IMR-90 (cell line): ENCODE results near the gene D2HGDH. TPM values are rescaled to one million over a fixed set of nuclear protein-coding genes. Genes with fewer than 3 reads are reported as not detected.

Experiments
- ATAC-seq: fragments of 200-7000 bp; cut with Tn5 transposase; 2 replicates; pipeline ENCODE4 v1.9.1; 2020; ENCODE audit warnings: low read depth, mild to moderate bottlenecking, moderate library complexity
- BruUV-seq: library from RNA; stranded (reverse); fragments of 400-500 nt; replicated peaks from 2 replicates; lab custom pipeline; 2021; lab: Mats Ljungman, UMichigan
- CTCF ChIA-PET: fragments of 300-600 bp; formaldehyde crosslinking; extraction: SDS; loops from one replicate; lab custom pipeline; 2021; ENCODE audit warnings: antibody characterized with exemption; lab: Yijun Ruan, JAX
- POLR2A ChIA-PET: fragments of 300-600 bp; sonication (Branson Sonifier 250); formaldehyde crosslinking; loops from one replicate; lab custom pipeline; 2022; ENCODE audit warnings: antibody characterized with exemption; ENCODE audit not compliant: unreplicated experiment; lab: Charles Lee
- DNase-seq: peaks from one replicate; pipeline ENCODE4 v3.0.0; 2013
- H2AFZ ChIP-seq: replicated peaks from 2 replicates; pipeline ENCODE3; 2013; ENCODE audit warnings: low read length, mild to moderate bottlenecking; ENCODE audit not compliant: poor library complexity
- H2AK5ac ChIP-seq: 2 replicates; pipeline ENCODE4 v1.6.1; 2013; ENCODE audit warnings: low read depth, low read length, inconsistent platforms
- H2AK9ac ChIP-seq: replicated peaks from 2 replicates; pipeline ENCODE3; 2013; ENCODE audit warnings: mild to moderate bottlenecking, low read depth, low read length, moderate library complexity; ENCODE audit not compliant: poor library complexity
- H2BK120ac ChIP-seq: 2 replicates; pipeline ENCODE4 v1.6.1; 2013; ENCODE audit warnings: low read depth, low read length, inconsistent platforms
- H2BK15ac ChIP-seq: 3 replicates; pipeline ENCODE4 v1.6.1; 2013; ENCODE audit warnings: low read depth, low read length, inconsistent platforms
- H2BK20ac ChIP-seq: 2 replicates; pipeline ENCODE4 v1.6.1; 2013; ENCODE audit warnings: low read depth, mild to moderate bottlenecking, inconsistent platforms, low read length, moderate library complexity
- H2BK5ac ChIP-seq: 2 replicates; pipeline ENCODE4 v1.6.1; 2013; ENCODE audit warnings: mild to moderate bottlenecking, low read depth, low read length, inconsistent platforms; ENCODE audit not compliant: poor library complexity, severe bottlenecking
- H3K14ac ChIP-seq: replicated peaks from 2 replicates; pipeline ENCODE4 v1.6.1; 2013; ENCODE audit warnings: low read depth, low read length, inconsistent platforms
- H3K18ac ChIP-seq: 2 replicates; pipeline ENCODE4 v1.6.1; 2013; ENCODE audit warnings: low read depth, low read length, control low read depth
- H3K23ac ChIP-seq: 2 replicates; pipeline ENCODE4 v1.6.1; 2013; ENCODE audit warnings: low read depth, low read length, inconsistent platforms
- H3K27ac ChIP-seq: 2 replicates; pipeline ENCODE4 v1.5.1; 2013; ENCODE audit warnings: mild to moderate bottlenecking, control low read depth, low read length; ENCODE audit not compliant: insufficient read depth
- H3K27me3 ChIP-seq: 2 replicates; pipeline ENCODE4 v1.6.1; 2013; ENCODE audit warnings: low read length; ENCODE audit not compliant: control insufficient read depth, insufficient read depth
- H3K36me3 ChIP-seq: 2 replicates; pipeline ENCODE4 v1.6.1; 2013; ENCODE audit warnings: low read length, mixed read lengths; ENCODE audit not compliant: control insufficient read depth, insufficient read depth
- H3K4ac ChIP-seq: 2 replicates; pipeline ENCODE4 v1.6.1; 2013; ENCODE audit warnings: low read depth, low read length, inconsistent platforms
- H3K4me1 ChIP-seq: 2 replicates; pipeline ENCODE4 v1.6.1; 2013; ENCODE audit warnings: low read length, mixed read lengths; ENCODE audit not compliant: control insufficient read depth, insufficient read depth
- H3K4me2 ChIP-seq: 2 replicates; pipeline ENCODE4 v1.6.1; 2013; ENCODE audit warnings: low read depth, mild to moderate bottlenecking, control low read depth, low read length, moderate library complexity
- H3K4me3 ChIP-seq: 2 replicates; pipeline ENCODE4 v1.5.1; 2013; ENCODE audit warnings: low read depth, mild to moderate bottlenecking, control low read depth, low read length, moderate library complexity; ENCODE audit not compliant: insufficient read depth
- H3K56ac ChIP-seq: 2 replicates; pipeline ENCODE4 v1.6.1; 2013; ENCODE audit warnings: low read length, inconsistent platforms; ENCODE audit not compliant: insufficient read depth; ENCODE audit errors: extremely low read depth
- H3K79me1 ChIP-seq, 2 experiments: 2 replicates each; pipeline ENCODE4 v1.6.1; 2013; ENCODE audit warnings: low read length in 2 of 2, inconsistent platforms in 1 of 2, low read depth in 1 of 2
- H3K9ac ChIP-seq: 2 replicates; pipeline ENCODE4 v1.6.1; 2013; ENCODE audit warnings: low read depth, low read length, control low read depth
- H3K9me1 ChIP-seq: 2 replicates; pipeline ENCODE4 v1.6.1; 2013; ENCODE audit warnings: low read length, inconsistent platforms; ENCODE audit not compliant: insufficient read depth
- H3K9me3 ChIP-seq: 2 replicates; pipeline ENCODE4 v1.6.1; 2013; ENCODE audit warnings: low read length; ENCODE audit not compliant: control insufficient read depth, insufficient read depth
- H4K20me1 ChIP-seq: 2 replicates; pipeline ENCODE4 v1.6.1; 2013; ENCODE audit warnings: low read length, inconsistent platforms; ENCODE audit not compliant: insufficient read depth
- H4K5ac ChIP-seq: 2 replicates; pipeline ENCODE4 v1.6.1; 2013; ENCODE audit warnings: mild to moderate bottlenecking, low read depth, low read length, control low read depth
- H4K8ac ChIP-seq, 2 experiments: 2 replicates each; pipeline ENCODE4 v1.6.1; 2013; ENCODE audit warnings: low read depth in 2 of 2, low read length in 2 of 2, control low read depth in 1 of 2, inconsistent platforms in 1 of 2
- H4K91ac ChIP-seq: 2 replicates; pipeline ENCODE4 v1.6.1; 2013; ENCODE audit warnings: low read depth, low read length, inconsistent platforms; ENCODE audit not compliant: insufficient read depth
- CHD1 ChIP-seq: IDR thresholded peaks from 2 replicates; pipeline ENCODE4 v1.6.1; 2012; ENCODE audit warnings: low read depth, low read length, improper control_type of control experiment
- RFX5 ChIP-seq: IDR thresholded peaks from 2 replicates; pipeline ENCODE4 v1.8.0; 2012; ENCODE audit warnings: low read depth, mild to moderate bottlenecking, low read length, moderate library complexity
- SMC3 ChIP-seq: fragments of 150-350 bp; IDR thresholded peaks from 2 replicates; pipeline ENCODE4 v1.6.1; 2016; ENCODE audit warnings: low read depth, mild to moderate bottlenecking, antibody characterized with exemption, low read length, moderate library complexity
- USF2 ChIP-seq: fragments of 150-350 bp; IDR thresholded peaks from 2 replicates; pipeline ENCODE4 v1.6.1; 2017; ENCODE audit warnings: mild to moderate bottlenecking, antibody characterized with exemption, low read length, low read depth
- WGBS, 2 experiments: methylation state at CpG; one replicate each; pipeline versions ENCODE4 v1.1.5 to v1.1.7; 2013; ENCODE audit warnings: missing lambda C conversion rate in 2 of 2; ENCODE audit not compliant: insufficient read length in 1 of 2; ENCODE audit errors: extremely low coverage in 2 of 2; 5-methylcytosine and 5-hydroxymethylcytosine counted together
- dilution Hi-C: fragments of 300-500 bp; cut with HindIII; formaldehyde crosslinking; loops from one replicate; pipeline ENCODE4 v1.14.3; 2018; ENCODE audit warnings: low sequenced_read_pairs; ENCODE audit not compliant: unreplicated experiment
- in situ Hi-C: fragments of 300-500 bp; cut with MboI; formaldehyde crosslinking; loops from 3 replicates; pipeline ENCODE4 v1.14.3; 2019; ENCODE audit warnings: low sequenced_read_pairs, inconsistent platforms, mixed read lengths
- intact Hi-C: fragments of 100-400 bp; cut with micrococcal nuclease; formaldehyde crosslinking; loops from 2 replicates; pipeline ENCODE4 v1.10.0; 2022
- polyA plus RNA-seq, 3 experiments: library from polyadenylated mRNA; depleted of rRNA; stranded (reverse); fragments of >200 nt; gene quantifications; 2 replicates each; pipeline ENCODE4 v1.2.3, GENCODE V29; 2012; ENCODE audit warnings: low replicate concordance in 1 of 3
- total RNA-seq: library from RNA; depleted of rRNA; stranded (reverse); fragments of >200 nt; gene quantifications from 2 replicates; pipeline ENCODE4 v1.2.3, GENCODE V29; 2012

The D2HGDH gene
- total and polyA plus RNA-seq, 2 of the 4 experiments (the other 2 are of a cell fraction) = 6.3 to 22.1 TPM

GRCh38 chr2:241816431-241817121 lies 82.1 kb downstream of the D2HGDH start:
- no TSS peak for BruUV-seq
- no peak overlapping the region for H3K4me3 ChIP-seq
- no peak for TF ChIP-seq SMC3
- no peak for TF ChIP-seq CHD1
- TF ChIP-seq RFX5 = no peak
- TF ChIP-seq USF2 = no peak
- WGBS, 2 experiments = 62% methylated on average over 6 of the region's 33 CpGs; no CpG with 5 or more reads in 1 of the 2 experiments
- H3K9me3 ChIP-seq = no peaks in the 10 kb centered on the region
- dilution Hi-C loops (no loop called here), intact Hi-C loops (no loop called here), in situ Hi-C loops (no loop called here)
- H2BK120ac ChIP-seq = no peak overlapping the region
- no peak overlapping the region for H3K18ac ChIP-seq
- H3K23ac ChIP-seq = no peak overlapping the region
- no peaks in the 10 kb centered on the region; the same call in 1 of the 2 replicates for H4K20me1 ChIP-seq
- no peaks in the 10 kb centered on the region for H3K9me1 ChIP-seq
- no peak overlapping the region for H2BK20ac ChIP-seq
- H3K27me3 ChIP-seq = peaks cover 12% of the 10 kb centered on the region; the same call in 1 of the 2 replicates
- H3K14ac ChIP-seq = no peak overlapping the region
- H3K56ac ChIP-seq = no peak overlapping the region
- DNase-seq (no peak), ATAC-seq (no peak)
- no peak overlapping the region for H4K8ac ChIP-seq
- no peak overlapping the region for H2BK15ac ChIP-seq
- H3K79me1 ChIP-seq = no peaks in the 10 kb centered on the region
- no peak overlapping the region for H4K5ac ChIP-seq
- no peak overlapping the region for H2AFZ ChIP-seq
- no peak overlapping the region for H2AK5ac ChIP-seq
- H3K36me3 ChIP-seq = no peaks in the 10 kb centered on the region
- H3K4ac ChIP-seq = no peak overlapping the region
- no peaks in the 10 kb centered on the region for H3K4me1 ChIP-seq
- H4K91ac ChIP-seq = no peak overlapping the region
- POLR2A ChIA-PET = no interaction called here
- H3K4me2 ChIP-seq = no peak overlapping the region
- H2AK9ac ChIP-seq = no peak overlapping the region
- H3K27ac ChIP-seq = no peak overlapping the region
- H2BK5ac ChIP-seq = no peak overlapping the region
- no peak overlapping the region for H3K9ac ChIP-seq
- CTCF ChIA-PET = no interaction called here
